NCI-H345 (cell line): Measurements from ENCODE around the gene NUMB.

Experiments
- DNase-seq: peaks from one replicate; lab custom pipeline; 2025; lab: John Stamatoyannopoulos, UW

The NUMB gene

GRCh38 chr14:73232984-73233383, 225.4 kb downstream of the NUMB start:
- no peak for DNase-seq

DNA sequence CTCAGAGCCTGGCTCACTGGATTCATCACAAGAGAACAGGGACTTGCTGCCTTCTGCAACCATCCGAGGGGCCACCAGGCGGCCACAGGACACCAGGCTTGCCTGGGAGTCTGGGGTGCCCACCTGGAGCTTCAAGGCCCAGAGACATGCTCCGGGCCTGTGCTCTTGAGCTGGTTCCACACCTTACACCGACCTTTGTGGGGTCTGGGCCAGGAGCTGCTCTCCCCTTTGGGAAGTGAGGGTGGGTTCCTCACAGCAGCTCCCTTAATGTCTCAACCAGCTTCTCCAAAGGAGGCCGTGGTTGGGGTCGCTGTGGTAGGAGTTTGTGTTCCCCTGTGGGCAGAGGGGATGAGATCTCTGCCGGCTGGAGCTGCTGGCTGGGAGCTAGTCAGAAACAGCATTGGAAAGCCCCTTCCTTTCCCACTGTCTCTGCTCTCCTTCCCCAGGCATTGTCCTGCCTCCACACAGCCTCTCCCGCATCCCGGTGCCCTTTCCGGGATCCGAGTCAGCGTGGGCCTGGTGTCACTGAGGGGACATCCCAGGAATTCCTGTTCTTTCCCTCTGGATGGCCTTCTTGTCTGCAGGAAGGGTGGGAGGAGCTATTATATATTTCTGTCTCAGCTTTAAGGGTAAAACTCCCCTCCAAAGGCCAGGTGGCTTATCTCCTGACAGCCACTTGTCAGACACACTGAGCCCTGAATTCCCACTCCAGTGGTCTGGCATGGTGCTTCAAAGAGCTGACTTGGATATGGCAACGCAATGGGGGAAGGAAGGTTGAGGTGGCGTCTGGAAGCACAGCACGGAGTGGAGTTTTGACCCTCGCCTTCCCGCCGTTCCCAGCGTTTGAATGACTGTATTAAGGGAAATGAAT, 226.1 kb downstream of the NUMB start:
- DNase-seq, result no peak

DNA sequence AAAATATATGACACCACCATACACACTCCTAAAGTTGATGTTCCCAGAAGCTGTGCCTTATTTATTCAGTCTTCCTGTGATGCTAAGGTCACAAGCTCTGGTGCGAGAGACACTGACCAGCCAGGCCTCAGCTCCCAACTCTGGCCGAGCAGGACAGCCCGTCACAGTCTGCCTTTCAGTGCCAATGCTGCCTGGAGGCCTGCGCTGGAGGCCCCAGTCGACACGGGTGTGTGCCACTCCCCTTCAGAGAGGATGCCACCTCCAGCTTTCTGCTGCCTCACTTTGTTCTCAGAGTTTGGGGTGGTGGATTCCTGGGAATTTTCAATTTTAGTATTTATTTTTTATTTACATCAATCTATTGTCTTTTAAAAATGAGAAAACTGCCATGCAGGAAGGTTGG, 228.3 kb downstream of the NUMB start:
- no peak for DNase-seq

DNA sequence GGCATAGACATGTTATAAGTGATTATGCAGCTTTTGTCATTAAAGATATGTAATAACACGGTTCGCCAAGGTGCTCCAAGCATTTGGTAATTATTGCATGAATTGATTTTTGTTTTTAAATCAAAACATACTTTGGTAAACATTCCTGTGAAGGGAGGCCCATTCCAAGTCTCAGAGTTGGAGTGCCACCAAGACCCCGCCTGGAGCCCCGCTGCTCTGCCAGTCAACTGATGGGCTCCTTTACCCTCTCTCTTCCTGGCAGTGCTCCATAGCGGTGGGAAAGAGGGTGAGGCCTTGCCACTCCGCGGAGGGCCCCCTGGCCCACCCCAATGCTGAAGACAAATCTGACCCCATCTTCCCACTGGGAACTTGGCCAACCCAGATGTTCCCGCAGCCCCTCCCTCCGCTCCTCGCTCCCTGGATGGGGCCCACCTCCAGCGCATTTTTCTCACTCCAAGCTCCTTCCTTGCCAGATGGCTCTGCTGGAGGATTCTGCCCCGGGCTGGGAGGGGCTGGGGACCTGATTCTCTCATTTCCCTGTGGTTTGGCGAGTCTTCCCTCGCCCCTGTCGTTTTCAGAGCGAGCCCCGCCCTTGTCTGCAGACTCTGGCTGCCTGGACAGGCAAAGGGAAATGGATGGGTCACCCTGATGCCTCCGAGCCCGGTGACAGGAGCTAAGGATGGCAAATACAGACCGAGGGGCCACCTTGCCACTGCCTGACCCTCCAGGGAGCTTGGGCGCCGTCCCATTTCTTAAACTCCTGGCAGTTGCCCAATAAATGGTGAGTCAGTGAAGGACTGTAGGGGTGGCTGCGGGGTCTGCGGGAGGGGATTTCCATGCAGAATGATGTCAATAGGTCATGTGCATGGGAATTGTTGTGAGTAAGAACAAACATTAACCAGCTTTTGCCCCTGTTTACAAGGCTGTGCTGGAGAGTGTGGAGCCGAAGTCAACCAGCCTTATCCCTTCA, 230.2 kb downstream of the NUMB start:
- DNase-seq, result no peak

DNA sequence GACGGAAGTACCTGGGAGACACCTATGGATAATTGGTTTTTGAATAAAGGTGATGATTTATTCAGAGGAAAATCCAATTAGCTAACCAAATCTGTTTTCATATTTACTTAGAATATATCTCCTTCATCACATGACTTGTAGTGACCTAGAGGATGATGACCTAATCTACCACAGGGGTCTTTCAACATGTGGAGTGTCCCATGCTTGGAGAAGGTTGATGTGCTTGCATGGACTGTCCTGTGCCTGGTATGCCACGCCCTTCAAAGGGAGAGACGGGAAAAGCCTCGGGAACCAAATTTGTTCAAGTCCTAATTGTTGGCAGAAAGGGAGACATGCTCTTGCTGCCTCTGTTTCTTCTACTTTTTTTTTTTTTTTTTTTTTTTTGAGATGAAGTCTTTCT, 232.8 kb downstream of the NUMB start:
- no peak for DNase-seq
